Liver (tissue), 9 donors: ENCODE data around the gene CLCA1. TPM values are rescaled to one million over a fixed set of nuclear protein-coding genes. Genes with fewer than 3 reads are reported as not detected.

Experiments used
- DNase-seq: peaks from one replicate; pipeline ENCODE4 v3.0.0-alpha.2; 2017; ENCODE audit warnings: low spot score
- H3K27ac ChIP-seq, 2 donors: one replicate each; pipeline ENCODE4 v1.7.0; 2013; ENCODE audit warnings: inconsistent platforms in 2 of 2, low read length in 2 of 2, control low read depth in 1 of 2, low read depth in 1 of 2, mild to moderate bottlenecking in 1 of 2
- H3K27me3 ChIP-seq, 4 donors: one replicate each; pipeline versions ENCODE4 v1.6.1 to v1.7.0; 2013; ENCODE audit warnings: low read length in 3 of 4, inconsistent platforms in 1 of 4, mild to moderate bottlenecking in 1 of 4, moderate library complexity in 1 of 4; ENCODE audit not compliant: control insufficient read depth in 4 of 4, insufficient read depth in 4 of 4
- H3K36me3 ChIP-seq, 4 donors: one replicate each; pipeline versions ENCODE4 v1.6.1 to v1.7.0; 2013; ENCODE audit warnings: low read length in 3 of 4, mild to moderate bottlenecking in 3 of 4, low read depth in 1 of 4, moderate library complexity in 1 of 4; ENCODE audit not compliant: control insufficient read depth in 4 of 4, insufficient read depth in 3 of 4
- H3K4me1 ChIP-seq, 4 donors: one replicate each; pipeline versions ENCODE4 v1.6.1 to v1.7.0; 2013; ENCODE audit warnings: low read length in 3 of 4, mild to moderate bottlenecking in 3 of 4, moderate library complexity in 1 of 4; ENCODE audit not compliant: control insufficient read depth in 4 of 4, insufficient read depth in 4 of 4
- H3K4me3 ChIP-seq, 3 donors: one replicate each; pipeline versions ENCODE4 v1.6.1 to v1.7.0; 2013; ENCODE audit warnings: low read length in 3 of 3, control low read depth in 1 of 3, low read depth in 1 of 3, mild to moderate bottlenecking in 1 of 3
- H3K9ac ChIP-seq, 2 donors: one replicate each; pipeline ENCODE4 v1.7.0; 2013; ENCODE audit warnings: low read length in 2 of 2, mild to moderate bottlenecking in 2 of 2, moderate library complexity in 2 of 2, control low read depth in 1 of 2, low read depth in 1 of 2
- H3K9me3 ChIP-seq, 4 donors: one replicate each; pipeline versions ENCODE4 v1.6.1 to v1.7.0; 2013; ENCODE audit warnings: low read length in 3 of 4; ENCODE audit not compliant: control insufficient read depth in 4 of 4
- CTCF ChIP-seq: fragments of 150-350 bp; IDR thresholded peaks from 2 replicates; pipeline ENCODE4 v1.5.1; 2017; ENCODE audit warnings: improper control_type of control experiment, low read depth, low read length; ENCODE audit not compliant: missing input control
- EGR1 ChIP-seq, 2 donors: IDR thresholded peaks; 2 replicates each; pipeline ENCODE4 v1.6.1; 2016 to 2018; ENCODE audit warnings: antibody characterized with exemption in 2 of 2, low read depth in 2 of 2
- FOXA1 ChIP-seq: IDR thresholded peaks from 2 replicates; pipeline ENCODE4 v1.6.1; 2016; ENCODE audit warnings: antibody characterized with exemption
- FOXA2 ChIP-seq: IDR thresholded peaks from 2 replicates; pipeline ENCODE4 v1.6.1; 2016; ENCODE audit warnings: antibody characterized with exemption
- GABPA ChIP-seq, 2 donors: IDR thresholded peaks in 1 of 2; conservative IDR thresholded peaks in 1 of 2; 2 replicates each; pipeline ENCODE4 v1.6.1; 2016; ENCODE audit warnings: antibody characterized with exemption in 2 of 2, mild to moderate bottlenecking in 1 of 2, moderate library complexity in 1 of 2
- HNF4A ChIP-seq, 2 donors: conservative IDR thresholded peaks; 2 replicates each; pipeline ENCODE4 v1.6.1; 2016; ENCODE audit warnings: antibody characterized with exemption in 2 of 2, mild to moderate bottlenecking in 2 of 2
- HNF4G ChIP-seq: IDR thresholded peaks from 2 replicates; pipeline ENCODE4 v1.6.1; 2016; ENCODE audit warnings: antibody characterized with exemption
- JUND ChIP-seq, 2 donors: IDR thresholded peaks; 2 replicates each; pipeline ENCODE4 v1.6.1; 2016; ENCODE audit warnings: antibody characterized with exemption in 2 of 2
- MAX ChIP-seq: IDR thresholded peaks from 2 replicates; pipeline ENCODE4 v1.6.1; 2016; ENCODE audit warnings: antibody characterized with exemption
- NR2F2 ChIP-seq: IDR thresholded peaks from 2 replicates; pipeline ENCODE4 v1.6.1; 2016; ENCODE audit warnings: antibody characterized with exemption
- RAD21 ChIP-seq, 2 donors: IDR thresholded peaks; 2 replicates each; pipeline ENCODE4 v1.6.1; 2016; ENCODE audit warnings: antibody characterized with exemption in 2 of 2, mild to moderate bottlenecking in 2 of 2
- RXRA ChIP-seq, 2 donors: IDR thresholded peaks; 2 replicates each; pipeline ENCODE4 v1.6.1; 2017 to 2018; ENCODE audit warnings: antibody characterized with exemption in 2 of 2, mild to moderate bottlenecking in 1 of 2
- SP1 ChIP-seq: IDR thresholded peaks from 2 replicates; pipeline ENCODE4 v1.6.1; 2018; ENCODE audit warnings: antibody characterized with exemption, mild to moderate bottlenecking
- TAF1 ChIP-seq: conservative IDR thresholded peaks from 2 replicates; pipeline ENCODE4 v1.6.1; 2016; ENCODE audit warnings: antibody characterized with exemption, mild to moderate bottlenecking
- YY1 ChIP-seq: IDR thresholded peaks from 2 replicates; pipeline ENCODE4 v1.6.1; 2016; ENCODE audit warnings: antibody characterized with exemption, mild to moderate bottlenecking
- polyA plus RNA-seq, 2 donors: library from polyadenylated mRNA; stranded (reverse) in 1 of 2; unstranded in 1 of 2; fragments of 200-250 nt in 1 of 2; fragments of >200 nt in 1 of 2; fragmentation: Nextera tagmentation in 1 of 2; extraction: Ambion mirVana in 1 of 2; gene quantifications; one replicate each; pipeline versions ENCODE4 v1.2.1 to v1.2.3, GENCODE V29; 2013 to 2015
- total RNA-seq, 2 donors: library from RNA; depleted of rRNA; stranded (reverse); fragments of >200 nt; gene quantifications; one replicate each; pipeline ENCODE4 v1.2.3, GENCODE V29; 2014
- TF ChIP-seq, protein P1 (sequence below): IDR thresholded peaks from 2 replicates; pipeline ENCODE4 v1.6.1; 2016; ENCODE audit warnings: antibody characterized with exemption
- TF ChIP-seq, protein P2 (sequence below): IDR thresholded peaks from 2 replicates; pipeline ENCODE4 v1.6.1; 2016; ENCODE audit warnings: antibody characterized with exemption, mild to moderate bottlenecking
- donor health status: healthy.
- donor health status: healthy.
- donor health status: healthy.
- donor health status: healthy.
- donor health status: healthy.

CLCA1 gene
- total and polyA plus RNA-seq, 4 donors: not detected

DNA sequence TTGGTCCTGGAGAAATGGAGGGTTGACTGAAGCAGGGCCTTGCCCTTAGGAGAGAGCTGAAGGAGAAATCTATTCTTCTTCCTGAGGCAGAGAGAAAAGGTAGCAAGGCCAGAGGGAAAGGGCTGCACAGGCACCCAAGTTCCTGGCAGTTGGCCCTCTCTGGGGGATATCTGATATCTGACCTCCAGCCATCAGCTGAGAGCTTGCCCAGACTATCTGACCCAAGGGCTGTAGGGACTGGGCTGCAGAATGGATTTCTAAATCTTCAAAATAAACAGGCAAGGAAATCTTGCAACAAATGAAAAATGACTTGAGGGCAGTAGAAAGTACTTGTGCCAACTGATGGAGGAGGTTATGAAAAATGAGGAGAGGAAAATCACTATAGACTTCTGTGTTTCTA lies 45.3 kb upstream of the CLCA1 start:
- Histone ChIP-seq H3K4me3 (no peak overlapping the region), H3K9me3 (no peaks in the 10 kb centered on the region), H3K27me3 (peaks cover 0 to 5% (median 0%) of the 10 kb centered on the region in 4 donors), H3K4me1 (no peaks in the 10 kb centered on the region), H3K27ac (no peak overlapping the region), H3K9ac (no peak overlapping the region), H3K36me3 (no peaks in the 10 kb centered on the region)
- DNase-seq: no peak
- no peak for TF ChIP-seq HNF4A (conservative IDR thresholded peaks at IDR 0.05)
- no peak for TF ChIP-seq TAF1
- TF ChIP-seq, protein P1, sequence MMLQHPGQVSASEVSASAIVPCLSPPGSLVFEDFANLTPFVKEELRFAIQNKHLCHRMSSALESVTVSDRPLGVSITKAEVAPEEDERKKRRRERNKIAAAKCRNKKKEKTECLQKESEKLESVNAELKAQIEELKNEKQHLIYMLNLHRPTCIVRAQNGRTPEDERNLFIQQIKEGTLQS: no peak
- no peak for TF ChIP-seq RXRA (IDR thresholded peaks at IDR 0.05)
- TF ChIP-seq HNF4G: no peak
- TF ChIP-seq, protein P2, sequence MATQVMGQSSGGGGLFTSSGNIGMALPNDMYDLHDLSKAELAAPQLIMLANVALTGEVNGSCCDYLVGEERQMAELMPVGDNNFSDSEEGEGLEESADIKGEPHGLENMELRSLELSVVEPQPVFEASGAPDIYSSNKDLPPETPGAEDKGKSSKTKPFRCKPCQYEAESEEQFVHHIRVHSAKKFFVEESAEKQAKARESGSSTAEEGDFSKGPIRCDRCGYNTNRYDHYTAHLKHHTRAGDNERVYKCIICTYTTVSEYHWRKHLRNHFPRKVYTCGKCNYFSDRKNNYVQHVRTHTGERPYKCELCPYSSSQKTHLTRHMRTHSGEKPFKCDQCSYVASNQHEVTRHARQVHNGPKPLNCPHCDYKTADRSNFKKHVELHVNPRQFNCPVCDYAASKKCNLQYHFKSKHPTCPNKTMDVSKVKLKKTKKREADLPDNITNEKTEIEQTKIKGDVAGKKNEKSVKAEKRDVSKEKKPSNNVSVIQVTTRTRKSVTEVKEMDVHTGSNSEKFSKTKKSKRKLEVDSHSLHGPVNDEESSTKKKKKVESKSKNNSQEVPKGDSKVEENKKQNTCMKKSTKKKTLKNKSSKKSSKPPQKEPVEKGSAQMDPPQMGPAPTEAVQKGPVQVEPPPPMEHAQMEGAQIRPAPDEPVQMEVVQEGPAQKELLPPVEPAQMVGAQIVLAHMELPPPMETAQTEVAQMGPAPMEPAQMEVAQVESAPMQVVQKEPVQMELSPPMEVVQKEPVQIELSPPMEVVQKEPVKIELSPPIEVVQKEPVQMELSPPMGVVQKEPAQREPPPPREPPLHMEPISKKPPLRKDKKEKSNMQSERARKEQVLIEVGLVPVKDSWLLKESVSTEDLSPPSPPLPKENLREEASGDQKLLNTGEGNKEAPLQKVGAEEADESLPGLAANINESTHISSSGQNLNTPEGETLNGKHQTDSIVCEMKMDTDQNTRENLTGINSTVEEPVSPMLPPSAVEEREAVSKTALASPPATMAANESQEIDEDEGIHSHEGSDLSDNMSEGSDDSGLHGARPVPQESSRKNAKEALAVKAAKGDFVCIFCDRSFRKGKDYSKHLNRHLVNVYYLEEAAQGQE: no peak
- TF ChIP-seq RAD21 (IDR thresholded peaks at IDR 0.05): no peak
- TF ChIP-seq GABPA (IDR thresholded peaks at IDR 0.05 in 1 of 2, conservative IDR thresholded peaks at IDR 0.05 in 1 of 2): no peak
- TF ChIP-seq FOXA1: no peak

DNA sequence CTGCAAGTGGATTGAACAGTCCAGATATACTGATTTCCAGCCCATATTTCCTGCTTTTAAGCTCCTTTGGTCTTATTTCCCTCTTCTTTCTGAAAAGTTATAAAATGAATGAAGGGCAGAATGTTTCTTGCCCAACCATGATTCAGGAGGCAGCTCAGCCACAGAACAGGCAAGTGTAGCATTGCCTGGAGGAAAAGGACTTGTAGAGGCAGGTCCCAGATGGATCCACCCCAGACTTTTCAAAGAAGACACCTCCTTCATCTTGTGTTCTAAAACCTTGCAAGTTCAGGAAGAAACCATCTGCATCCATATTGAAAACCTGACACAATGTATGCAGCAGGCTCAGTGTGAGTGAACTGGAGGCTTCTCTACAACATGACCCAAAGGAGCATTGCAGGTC lies 44.9 kb upstream of the CLCA1 start, which contains the start of gene CLCA2:
TSS of gene CLCA2 (plus strand) at position 299 of the 400 bp plus-strand sequence. CDS start at position 376, 77 bp downstream.
- H3K4me1 ChIP-seq: no peaks in the 10 kb centered on the region
- TF ChIP-seq GABPA (IDR thresholded peaks at IDR 0.05 in 1 of 2, conservative IDR thresholded peaks at IDR 0.05 in 1 of 2) (no peak), NR2F2 (no peak), TAF1 (no peak), FOXA1 (no peak), HNF4G (no peak), FOXA2 (no peak), SP1 (no peak), RXRA (IDR thresholded peaks at IDR 0.05) (no peak), HNF4A (conservative IDR thresholded peaks at IDR 0.05) (no peak), RAD21 (IDR thresholded peaks at IDR 0.05) (no peak), JUND (IDR thresholded peaks at IDR 0.05) (no peak), EGR1 (IDR thresholded peaks at IDR 0.05; ENCODE audit: low read depth in 2 of 2) (no peak), YY1 (no peak), CTCF (no peak), MAX (no peak)
- TF ChIP-seq, protein P2: no peak
- TF ChIP-seq, protein P1: no peak
- H3K27ac ChIP-seq: no peak within 1 kb of the TSS
- no peak for DNase-seq
- H3K9ac ChIP-seq: no peak within 1 kb of the TSS
- H3K27me3 ChIP-seq: peaks cover 0 to 5% (median 0%) of the 10 kb centered on the region in 4 donors
- H3K36me3 ChIP-seq: no peaks in the 10 kb centered on the region
- H3K4me3 ChIP-seq: no peak within 1 kb of the TSS
- no peaks in the 10 kb centered on the region for H3K9me3 ChIP-seq
